ENCODE measurements around the gene SDR9C7. TPM values are rescaled to one million over a fixed set of nuclear protein-coding genes. Genes with fewer than 3 reads are reported as not detected.
"Not testable (repeated sequence)": the region's sequence is repeated elsewhere in the genome, so short reads cannot be mapped to it uniquely, and the experiment has no call there.

The SDR9C7 gene
- total RNA-seq, 1 experiment from 2014 or later, result not detected

GRCh38 chr12:56922031-56922430 lies 12.2 kb downstream of the SDR9C7 start:
- ChIA-PET CTCF (interaction anchor here (0.7 kb wide), 1 partner anchor 81 kb away, joined by 3 read pairs; no protein-coding TSS in a partner anchor), POLR2A (no interaction called here)
- Mint-ChIP-seq H3K4me1 (ENCODE audit: insufficient read depth, unreplicated experiment) (no peaks in the 10 kb centered on the region), H3K36me3 (ENCODE audit: insufficient read depth, unreplicated experiment) (no peaks in the 10 kb centered on the region), H3K27ac (ENCODE audit: low read depth, unreplicated experiment) (no peak overlapping the region), H3K27me3 (ENCODE audit: insufficient read depth, unreplicated experiment) (no peaks in the 10 kb centered on the region), H3K9me3 (ENCODE audit: unreplicated experiment) (peaks cover 5% of the 10 kb centered on the region), H3K4me3 (ENCODE audit: unreplicated experiment) (no peak overlapping the region)
- no TSS peak for BruUV-seq (replicated peaks)
- no peak for TF ChIP-seq CTCF (IDR thresholded peaks at IDR 0.05; ENCODE audit: unreplicated experiment)
- intact Hi-C loops (cut with micrococcal nuclease), result no loop called here
- no peak for DNase-seq (ENCODE audit: unreplicated experiment)

GRCh38 chr12:56921346-56921745 lies 12.9 kb downstream of the SDR9C7 start:
- no peak overlapping the region for H3K27ac Mint-ChIP-seq (ENCODE audit: low read depth, unreplicated experiment)
- BruUV-seq (replicated peaks), result no TSS peak
- no peak for DNase-seq (ENCODE audit: unreplicated experiment)
- intact Hi-C loops (cut with micrococcal nuclease), result no loop called here
- no peak overlapping the region for H3K4me3 Mint-ChIP-seq (ENCODE audit: unreplicated experiment)
- H3K9me3 Mint-ChIP-seq (ENCODE audit: unreplicated experiment), result peaks cover 5% of the 10 kb centered on the region
- ChIA-PET CTCF (no interaction called here), POLR2A (no interaction called here)
- no peaks in the 10 kb centered on the region for H3K36me3 Mint-ChIP-seq (ENCODE audit: insufficient read depth, unreplicated experiment)
- no peak for TF ChIP-seq CTCF (IDR thresholded peaks at IDR 0.05; ENCODE audit: unreplicated experiment)
- H3K27me3 Mint-ChIP-seq (ENCODE audit: insufficient read depth, unreplicated experiment), result no peaks in the 10 kb centered on the region
- H3K4me1 Mint-ChIP-seq (ENCODE audit: insufficient read depth, unreplicated experiment), result no peaks in the 10 kb centered on the region

GRCh38 chr12:56918139-56918538 lies 16.1 kb downstream of the SDR9C7 start:
- H3K27ac Mint-ChIP-seq (ENCODE audit: low read depth, unreplicated experiment); H3K27me3 Mint-ChIP-seq (ENCODE audit: insufficient read depth, unreplicated experiment); H3K9me3 Mint-ChIP-seq (ENCODE audit: unreplicated experiment); BruUV-seq (replicated peaks); H3K36me3 Mint-ChIP-seq (ENCODE audit: insufficient read depth, unreplicated experiment); CTCF ChIA-PET; DNase-seq (ENCODE audit: unreplicated experiment); H3K4me1 Mint-ChIP-seq (ENCODE audit: insufficient read depth, unreplicated experiment); POLR2A ChIA-PET; intact Hi-C loops (cut with micrococcal nuclease); H3K4me3 Mint-ChIP-seq (ENCODE audit: unreplicated experiment): not testable (repeated sequence)

- Mint-ChIP-seq H3K36me3 (ENCODE audit: insufficient read depth, unreplicated experiment) (no peaks in the 10 kb centered on the region), H3K27me3 (ENCODE audit: insufficient read depth, unreplicated experiment) (no peaks in the 10 kb centered on the region)
- CTCF ChIA-PET, result interaction anchor here (0.7 kb wide), 1 partner anchor 89 kb away, joined by 3 read pairs; no protein-coding TSS in a partner anchor
Observed at GRCh38 chr12:56916996-56917333, 17.2 kb downstream of the SDR9C7 start.

More at GRCh38 chr12:56916996-56917333, 17.2 kb downstream of the SDR9C7 start:
- Mint-ChIP-seq H3K27ac (ENCODE audit: low read depth, unreplicated experiment) (no peak overlapping the region), H3K4me3 (ENCODE audit: unreplicated experiment) (no peak overlapping the region), H3K9me3 (ENCODE audit: unreplicated experiment) (peaks cover 5% of the 10 kb centered on the region), H3K4me1 (ENCODE audit: insufficient read depth, unreplicated experiment) (no peaks in the 10 kb centered on the region)
- intact Hi-C loops (cut with micrococcal nuclease), result no loop called here
- POLR2A ChIA-PET, result interaction anchor here (0.9 kb wide), 1 partner anchor 16 kb away, joined by 3 read pairs; no protein-coding TSS in a partner anchor
- BruUV-seq (replicated peaks), result no TSS peak
- TF ChIP-seq CTCF (IDR thresholded peaks at IDR 0.05; ENCODE audit: unreplicated experiment), result no peak
- no peak for DNase-seq (ENCODE audit: unreplicated experiment)
